ENCODE measurements around the gene CHRM2.

CHRM2 gene

DNA sequence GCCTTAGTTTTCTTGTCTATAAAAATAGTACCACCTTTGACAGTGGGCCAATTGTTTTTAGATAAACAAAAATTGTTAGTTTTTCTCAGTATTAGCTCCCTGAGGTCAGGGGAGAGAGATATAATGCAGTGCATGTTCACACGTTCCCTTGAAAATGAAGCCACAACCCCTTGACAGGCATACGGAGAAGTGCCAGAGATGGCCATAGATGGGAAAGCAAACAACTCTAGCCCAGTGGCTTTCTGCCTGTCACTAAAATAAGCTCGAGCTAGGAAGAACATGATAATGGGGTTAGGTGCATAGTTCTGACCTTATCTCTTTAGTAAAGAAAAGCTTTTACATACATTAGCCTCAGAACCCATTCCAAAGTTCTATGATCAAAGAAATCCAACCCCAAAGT, 124.9 kb downstream of the CHRM2 start:
- TF ChIP-seq SPI1 (IDR thresholded peaks at IDR 0.05; ENCODE audit: borderline replicate concordance, low read depth), result no peak
- TF ChIP-seq, protein P1, sequence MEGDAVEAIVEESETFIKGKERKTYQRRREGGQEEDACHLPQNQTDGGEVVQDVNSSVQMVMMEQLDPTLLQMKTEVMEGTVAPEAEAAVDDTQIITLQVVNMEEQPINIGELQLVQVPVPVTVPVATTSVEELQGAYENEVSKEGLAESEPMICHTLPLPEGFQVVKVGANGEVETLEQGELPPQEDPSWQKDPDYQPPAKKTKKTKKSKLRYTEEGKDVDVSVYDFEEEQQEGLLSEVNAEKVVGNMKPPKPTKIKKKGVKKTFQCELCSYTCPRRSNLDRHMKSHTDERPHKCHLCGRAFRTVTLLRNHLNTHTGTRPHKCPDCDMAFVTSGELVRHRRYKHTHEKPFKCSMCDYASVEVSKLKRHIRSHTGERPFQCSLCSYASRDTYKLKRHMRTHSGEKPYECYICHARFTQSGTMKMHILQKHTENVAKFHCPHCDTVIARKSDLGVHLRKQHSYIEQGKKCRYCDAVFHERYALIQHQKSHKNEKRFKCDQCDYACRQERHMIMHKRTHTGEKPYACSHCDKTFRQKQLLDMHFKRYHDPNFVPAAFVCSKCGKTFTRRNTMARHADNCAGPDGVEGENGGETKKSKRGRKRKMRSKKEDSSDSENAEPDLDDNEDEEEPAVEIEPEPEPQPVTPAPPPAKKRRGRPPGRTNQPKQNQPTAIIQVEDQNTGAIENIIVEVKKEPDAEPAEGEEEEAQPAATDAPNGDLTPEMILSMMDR (IDR thresholded peaks at IDR 0.05; ENCODE audit: insufficient read depth, low read length), result no peak
- TF ChIP-seq POLR2AphosphoS5 (IDR thresholded peaks at IDR 0.05; ENCODE audit: low read depth), result no peak
- TF ChIP-seq, protein P2, sequence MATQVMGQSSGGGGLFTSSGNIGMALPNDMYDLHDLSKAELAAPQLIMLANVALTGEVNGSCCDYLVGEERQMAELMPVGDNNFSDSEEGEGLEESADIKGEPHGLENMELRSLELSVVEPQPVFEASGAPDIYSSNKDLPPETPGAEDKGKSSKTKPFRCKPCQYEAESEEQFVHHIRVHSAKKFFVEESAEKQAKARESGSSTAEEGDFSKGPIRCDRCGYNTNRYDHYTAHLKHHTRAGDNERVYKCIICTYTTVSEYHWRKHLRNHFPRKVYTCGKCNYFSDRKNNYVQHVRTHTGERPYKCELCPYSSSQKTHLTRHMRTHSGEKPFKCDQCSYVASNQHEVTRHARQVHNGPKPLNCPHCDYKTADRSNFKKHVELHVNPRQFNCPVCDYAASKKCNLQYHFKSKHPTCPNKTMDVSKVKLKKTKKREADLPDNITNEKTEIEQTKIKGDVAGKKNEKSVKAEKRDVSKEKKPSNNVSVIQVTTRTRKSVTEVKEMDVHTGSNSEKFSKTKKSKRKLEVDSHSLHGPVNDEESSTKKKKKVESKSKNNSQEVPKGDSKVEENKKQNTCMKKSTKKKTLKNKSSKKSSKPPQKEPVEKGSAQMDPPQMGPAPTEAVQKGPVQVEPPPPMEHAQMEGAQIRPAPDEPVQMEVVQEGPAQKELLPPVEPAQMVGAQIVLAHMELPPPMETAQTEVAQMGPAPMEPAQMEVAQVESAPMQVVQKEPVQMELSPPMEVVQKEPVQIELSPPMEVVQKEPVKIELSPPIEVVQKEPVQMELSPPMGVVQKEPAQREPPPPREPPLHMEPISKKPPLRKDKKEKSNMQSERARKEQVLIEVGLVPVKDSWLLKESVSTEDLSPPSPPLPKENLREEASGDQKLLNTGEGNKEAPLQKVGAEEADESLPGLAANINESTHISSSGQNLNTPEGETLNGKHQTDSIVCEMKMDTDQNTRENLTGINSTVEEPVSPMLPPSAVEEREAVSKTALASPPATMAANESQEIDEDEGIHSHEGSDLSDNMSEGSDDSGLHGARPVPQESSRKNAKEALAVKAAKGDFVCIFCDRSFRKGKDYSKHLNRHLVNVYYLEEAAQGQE (IDR thresholded peaks at IDR 0.05; ENCODE audit: insufficient replicate concordance, low read depth), result no peak
- no peak for TF ChIP-seq GABPA (IDR thresholded peaks at IDR 0.05; ENCODE audit: low read depth)
- no peaks in the 10 kb centered on the region for H3K27me3 ChIP-seq (ENCODE audit: insufficient read depth, poor library complexity, severe bottlenecking)
- no peak overlapping the region for H3K4me3 ChIP-seq (replicated peaks; ENCODE audit: insufficient read depth, low read length)
- DNase-seq (ENCODE audit: low read depth in 1 of 2, low spot score in 1 of 2), result no peak
- H3K27ac ChIP-seq (replicated peaks), result no peak overlapping the region

DNA sequence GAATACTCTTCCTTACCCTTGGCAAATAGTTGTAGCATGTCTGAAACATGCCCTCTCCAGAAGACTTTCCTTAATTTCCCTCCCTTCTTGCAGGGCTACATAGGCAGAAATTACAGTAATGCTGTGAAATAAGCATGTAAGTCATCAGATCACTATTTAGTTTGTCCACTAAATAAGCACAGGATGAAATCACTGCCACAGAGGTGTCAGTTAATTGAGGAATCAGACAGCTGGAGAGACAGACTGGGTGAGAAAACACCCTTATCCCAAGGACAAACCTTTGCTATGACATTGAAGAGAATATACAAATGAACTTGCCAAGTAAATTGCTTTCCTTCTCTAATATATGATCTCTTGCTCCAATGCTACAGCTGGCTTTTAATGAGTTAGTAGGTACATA, 129.3 kb downstream of the CHRM2 start:
- no peak for TF ChIP-seq GABPA (IDR thresholded peaks at IDR 0.05; ENCODE audit: low read depth)
- TF ChIP-seq, protein P1 (IDR thresholded peaks at IDR 0.05; ENCODE audit: insufficient read depth, low read length), result no peak
- TF ChIP-seq, protein P2 (IDR thresholded peaks at IDR 0.05; ENCODE audit: insufficient replicate concordance, low read depth), result no peak
- TF ChIP-seq POLR2AphosphoS5 (IDR thresholded peaks at IDR 0.05; ENCODE audit: low read depth), result no peak
- no peak for TF ChIP-seq SPI1 (IDR thresholded peaks at IDR 0.05; ENCODE audit: borderline replicate concordance, low read depth)
- no peak overlapping the region for H3K4me3 ChIP-seq (replicated peaks; ENCODE audit: insufficient read depth, low read length)
- no peaks in the 10 kb centered on the region for H3K27me3 ChIP-seq (ENCODE audit: insufficient read depth, poor library complexity, severe bottlenecking)
- DNase-seq (ENCODE audit: low read depth in 1 of 2, low spot score in 1 of 2), result no peak
- no peak overlapping the region for H3K27ac ChIP-seq (replicated peaks)

DNA sequence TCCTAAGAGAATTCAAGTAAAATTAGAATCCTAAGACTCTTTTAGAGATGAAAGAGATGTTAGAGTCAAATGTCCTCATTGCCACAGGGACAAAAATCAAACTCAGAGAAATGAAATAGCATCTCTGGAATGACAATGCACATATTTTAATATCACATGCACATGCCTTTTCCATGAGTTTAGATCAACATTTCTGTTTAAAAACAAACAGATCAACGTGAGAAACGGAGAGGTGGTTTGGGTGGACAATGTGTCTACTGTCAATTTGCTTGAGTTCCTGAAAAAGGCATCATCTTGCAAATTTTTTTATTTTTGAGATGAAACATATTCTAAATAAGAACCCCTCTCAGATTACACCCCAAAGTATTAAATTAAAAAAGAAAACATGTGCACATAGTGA, 130.0 kb downstream of the CHRM2 start:
- Histone ChIP-seq H3K27me3 (ENCODE audit: insufficient read depth, poor library complexity, severe bottlenecking) (no peaks in the 10 kb centered on the region), H3K4me3 (replicated peaks; ENCODE audit: insufficient read depth, low read length) (no peak overlapping the region), H3K27ac (replicated peaks) (no peak overlapping the region)
- TF ChIP-seq GABPA (IDR thresholded peaks at IDR 0.05; ENCODE audit: low read depth) (no peak), POLR2AphosphoS5 (IDR thresholded peaks at IDR 0.05; ENCODE audit: low read depth) (no peak), SPI1 (IDR thresholded peaks at IDR 0.05; ENCODE audit: borderline replicate concordance, low read depth) (no peak)
- TF ChIP-seq, protein P1 (IDR thresholded peaks at IDR 0.05; ENCODE audit: insufficient read depth, low read length), result no peak
- TF ChIP-seq, protein P2 (IDR thresholded peaks at IDR 0.05; ENCODE audit: insufficient replicate concordance, low read depth), result no peak
- no peak for DNase-seq (ENCODE audit: low read depth in 1 of 2, low spot score in 1 of 2)

All from HL-60 (cell line).